ENCODE measurements around the gene MYLK. TPM values are rescaled to one million over a fixed set of nuclear protein-coding genes. Genes with fewer than 3 reads are reported as not detected.

The MYLK gene
- total RNA-seq, 2 donors from 2014 or later: 4.7 to 6.6 TPM

- no peak for TF ChIP-seq CTCF (conservative IDR thresholded peaks at IDR 0.05)
- H3K36me3 Mint-ChIP-seq (ENCODE audit: low read depth): peaks cover 42% of the 10 kb centered on the region
- Histone ChIP-seq H3K9me3 (ENCODE audit: control insufficient read depth, low read length) (peaks cover 6% of the 10 kb centered on the region), H3K4me1 (ENCODE audit: control insufficient read depth, insufficient read depth, low read length) (no peaks in the 10 kb centered on the region), H3K4me3 (ENCODE audit: low read length) (peak overlapping the region; percentile 88), H3K27ac (ENCODE audit: low read depth, low read length) (no peak overlapping the region), H3K27me3 (ENCODE audit: control insufficient read depth, insufficient read depth, low read length, poor library complexity, severe bottlenecking) (no peaks in the 10 kb centered on the region), H3K36me3 (ENCODE audit: control insufficient read depth, insufficient read depth, low read length) (peaks cover 55% of the 10 kb centered on the region), H3K9ac (ENCODE audit: extremely low read depth, low read length, poor library complexity, severe bottlenecking) (peak overlapping the region; percentile 67)
- no peak overlapping the region for H3K27ac Mint-ChIP-seq
- peaks cover 6% of the 10 kb centered on the region for H3K4me1 Mint-ChIP-seq
- peaks cover 4% of the 10 kb centered on the region for H3K9me3 Mint-ChIP-seq
- DNase-seq: no peak
- no peaks in the 10 kb centered on the region for H3K27me3 Mint-ChIP-seq (ENCODE audit: insufficient read depth)
- H3K4me3 Mint-ChIP-seq: no peak overlapping the region
- WGBS, 2 experiments (ENCODE audit: insufficient coverage in 1 of 2, insufficient read length in 1 of 2): 93 to 100% methylated on average over 2 to 3 of the region's 3 CpGs
These were observed 301.8 kb downstream of the MYLK start for GRCh38 chr3:123582315-123582714.

GRCh38 chr3:123576122-123576521 is 308.0 kb downstream of the MYLK start:
- no peak overlapping the region for H3K27ac ChIP-seq (ENCODE audit: low read depth, low read length)
- 91 to 100% methylated on average over 3 of the region's 3 CpGs for WGBS, 2 experiments (ENCODE audit: insufficient coverage in 1 of 2, insufficient read length in 1 of 2)

GRCh38 chr3:123571973-123572365 is 312.2 kb downstream of the MYLK start:
- H3K36me3 Mint-ChIP-seq (ENCODE audit: low read depth): peaks cover 15% of the 10 kb centered on the region
- no peaks in the 10 kb centered on the region for H3K27me3 Mint-ChIP-seq (ENCODE audit: insufficient read depth)
- no peak overlapping the region for H3K9ac ChIP-seq (ENCODE audit: extremely low read depth, low read length, poor library complexity, severe bottlenecking)
- TF ChIP-seq CTCF (conservative IDR thresholded peaks at IDR 0.05): no peak
- H3K4me3 ChIP-seq (ENCODE audit: low read length): no peak overlapping the region
- H3K9me3 ChIP-seq (ENCODE audit: control insufficient read depth, low read length): no peaks in the 10 kb centered on the region
- H3K4me3 Mint-ChIP-seq: no peak overlapping the region
- DNase-seq: no peak
- H3K27me3 ChIP-seq (ENCODE audit: control insufficient read depth, insufficient read depth, low read length, poor library complexity, severe bottlenecking): no peaks in the 10 kb centered on the region
- peaks cover 33% of the 10 kb centered on the region for H3K4me1 Mint-ChIP-seq
- no peaks in the 10 kb centered on the region for H3K9me3 Mint-ChIP-seq
- no peak overlapping the region for H3K27ac ChIP-seq (ENCODE audit: low read depth, low read length)
- WGBS, 2 experiments (ENCODE audit: insufficient coverage in 1 of 2, insufficient read length in 1 of 2): 97 to 100% methylated on average over 2 of the region's 2 CpGs
- peaks cover 61% of the 10 kb centered on the region for H3K36me3 ChIP-seq (ENCODE audit: control insufficient read depth, insufficient read depth, low read length)
- H3K4me1 ChIP-seq (ENCODE audit: control insufficient read depth, insufficient read depth, low read length): peaks cover 9% of the 10 kb centered on the region
- no peak overlapping the region for H3K27ac Mint-ChIP-seq

More at GRCh38 chr3:123576122-123576521, 308.0 kb downstream of the MYLK start:
- Mint-ChIP-seq H3K4me1 (peaks cover 10% of the 10 kb centered on the region), H3K27ac (no peak overlapping the region), H3K4me3 (no peak overlapping the region), H3K9me3 (no peaks in the 10 kb centered on the region), H3K27me3 (ENCODE audit: insufficient read depth) (no peaks in the 10 kb centered on the region), H3K36me3 (ENCODE audit: low read depth) (peaks cover 44% of the 10 kb centered on the region)
- Histone ChIP-seq H3K27me3 (ENCODE audit: control insufficient read depth, insufficient read depth, low read length, poor library complexity, severe bottlenecking) (no peaks in the 10 kb centered on the region), H3K9ac (ENCODE audit: extremely low read depth, low read length, poor library complexity, severe bottlenecking) (no peak overlapping the region), H3K4me1 (ENCODE audit: control insufficient read depth, insufficient read depth, low read length) (peaks cover 2% of the 10 kb centered on the region), H3K4me3 (ENCODE audit: low read length) (no peak overlapping the region), H3K36me3 (ENCODE audit: control insufficient read depth, insufficient read depth, low read length) (peaks cover 75% of the 10 kb centered on the region), H3K9me3 (ENCODE audit: control insufficient read depth, low read length) (no peaks in the 10 kb centered on the region)
- no peak for DNase-seq
- no peak for TF ChIP-seq CTCF (conservative IDR thresholded peaks at IDR 0.05)

Data from endodermal cell (in vitro differentiated cells).